Activated naive CD8-positive, alpha-beta T cell treated with anti-CD3 and anti-CD28 coated beads, Interleukin-2, amount 50 U/mL, for 16 hours (primary cell): ENCODE results near the gene CCNT2.
"Not testable (repeated sequence)": the region's sequence is repeated elsewhere in the genome, so short reads cannot be mapped to it uniquely, and the experiment has no call there.

Experiments used
- DNase-seq: peaks from one replicate; pipeline ENCODE4 v3.0.0-alpha.2; 2020; ENCODE audit warnings: low read depth, low spot score

Gene CCNT2

DNA sequence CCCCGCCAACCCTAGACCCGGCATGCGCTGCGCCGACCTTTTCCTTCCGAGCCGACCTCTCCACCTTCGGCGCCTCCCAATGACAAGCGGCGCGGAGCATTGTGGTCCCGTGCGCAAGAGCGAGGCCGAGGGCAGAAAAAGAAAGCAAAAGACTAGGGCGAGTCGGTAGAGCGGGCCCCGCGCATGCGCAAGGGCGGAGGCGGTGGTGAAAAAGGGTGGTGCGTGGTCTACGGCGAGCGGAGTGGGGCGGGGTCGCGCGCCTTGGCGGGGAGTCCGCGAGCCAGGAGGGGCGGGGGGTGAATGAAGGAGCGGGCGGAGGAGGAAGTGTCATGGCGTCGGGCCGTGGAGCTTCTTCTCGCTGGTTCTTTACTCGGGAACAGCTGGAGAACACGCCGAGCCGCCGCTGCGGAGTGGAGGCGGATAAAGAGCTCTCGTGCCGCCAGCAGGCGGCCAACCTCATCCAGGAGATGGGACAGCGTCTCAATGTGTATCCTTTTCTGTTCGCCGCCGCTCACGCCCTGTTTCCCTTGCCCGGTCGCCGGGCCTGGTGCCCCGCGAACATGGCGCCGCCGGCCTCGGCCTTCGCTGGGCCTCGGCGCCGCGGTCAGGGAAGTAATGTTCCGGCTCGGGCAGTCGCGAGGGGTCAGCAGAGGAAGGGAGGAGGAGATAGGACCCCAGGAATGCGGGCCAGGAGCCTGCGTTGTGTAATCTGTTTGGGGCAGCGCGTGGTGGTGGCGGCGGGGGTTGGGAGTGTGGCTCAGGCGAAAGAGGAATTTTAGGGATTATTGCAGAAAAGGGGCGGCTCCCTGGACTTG lies at the start of gene CCNT2:
Gene CCNT2, plus strand, starts transcription at position 297 of the 815 bp plus-strand sequence. Its CDS starts 33 bp downstream, at position 330.
- DNase-seq, result peak; percentile 99

DNA sequence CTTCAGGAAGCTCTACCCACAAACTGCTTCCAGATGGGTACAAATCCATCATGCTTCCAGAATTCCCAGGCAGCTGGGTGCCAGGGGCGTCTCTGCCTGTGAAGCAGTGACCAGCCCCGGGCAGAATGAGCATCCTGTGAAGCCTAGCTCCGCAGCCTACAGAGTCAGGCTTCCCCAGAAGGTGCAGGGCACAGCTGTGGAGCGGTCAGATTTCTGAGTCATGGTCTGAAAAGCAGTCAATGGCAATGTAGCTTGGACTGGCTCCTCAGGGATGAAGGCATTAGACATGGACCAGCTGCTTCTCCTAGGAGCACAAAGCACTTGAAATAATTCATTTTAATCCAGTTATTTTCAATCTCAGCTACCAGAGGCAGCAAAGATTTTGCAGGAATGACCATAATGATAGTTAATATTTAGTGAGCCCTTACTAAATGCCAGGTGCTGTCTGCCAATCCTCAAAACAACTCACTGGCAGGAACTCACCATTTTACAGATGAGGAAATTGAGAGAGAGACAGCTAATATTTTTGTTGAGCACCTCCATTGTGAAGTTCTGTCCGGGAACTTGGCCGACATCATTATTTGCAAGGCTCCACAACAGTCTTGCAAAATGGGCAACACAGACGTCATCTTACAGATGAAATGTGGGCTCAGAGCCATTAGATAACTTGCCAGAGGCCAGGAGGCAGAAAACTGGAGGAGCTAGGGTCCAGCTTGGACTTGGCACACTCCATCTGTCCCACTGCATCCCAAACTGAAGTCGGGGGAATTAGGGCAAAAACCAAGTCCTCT lies 48.5 kb upstream of the CCNT2 start:
- no peak for DNase-seq

DNA sequence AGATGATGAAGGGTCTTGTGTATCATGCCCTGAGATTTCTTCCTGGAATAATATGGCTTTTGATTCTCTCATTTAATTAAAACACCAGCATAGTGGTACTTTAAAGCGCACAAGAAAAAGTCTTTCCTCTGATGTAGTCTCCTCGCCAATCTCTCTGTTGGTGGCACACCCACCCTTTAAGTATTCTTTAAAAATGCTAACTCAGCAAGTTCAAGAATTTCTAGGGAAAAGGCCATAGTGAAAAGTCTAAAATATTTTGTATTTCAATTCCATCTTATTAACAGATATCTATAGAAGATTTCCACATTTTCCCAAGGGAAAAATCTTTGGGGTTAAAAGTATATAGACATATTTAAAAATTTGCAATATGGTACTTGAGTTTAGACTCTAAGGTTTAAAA lies 45.5 kb upstream of the CCNT2 start:
- DNase-seq, result no peak

DNA sequence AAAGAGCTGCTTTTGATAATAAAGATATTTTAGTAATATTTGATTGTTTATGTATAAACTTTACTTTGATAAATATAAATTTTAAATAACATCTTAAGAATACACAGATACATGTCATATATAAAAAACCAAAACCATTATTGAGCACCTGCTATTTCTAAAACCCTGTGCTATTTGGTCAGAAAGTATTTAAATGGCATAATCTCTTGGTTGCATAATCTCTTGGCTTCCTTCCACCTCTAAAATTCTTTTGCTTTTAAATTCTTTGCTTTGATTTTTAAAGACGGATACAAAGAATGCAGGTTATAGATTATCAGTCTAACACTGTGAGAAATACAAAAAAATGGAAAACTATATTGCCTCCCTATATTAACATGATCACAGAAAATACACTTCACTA lies 43.3 kb upstream of the CCNT2 start:
- DNase-seq, result no peak

DNA sequence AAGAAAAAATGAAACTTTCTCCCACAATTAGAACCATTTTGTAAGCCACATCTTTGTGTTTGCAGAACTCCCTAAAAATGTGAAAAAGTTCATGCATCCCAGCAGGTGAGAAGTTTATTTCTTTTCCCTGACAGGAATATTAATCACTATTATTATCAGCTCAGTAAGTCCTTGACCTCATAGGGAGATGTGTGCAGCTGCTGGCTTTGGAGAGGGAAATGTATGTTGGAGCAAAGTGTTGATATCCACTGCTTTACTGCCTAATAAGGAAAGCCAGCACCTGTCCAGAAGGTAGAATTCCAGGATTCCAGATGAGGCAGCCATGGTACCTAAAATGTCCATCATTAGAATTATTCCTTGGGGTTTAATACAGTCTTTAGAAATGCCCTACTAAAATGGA lies 35.8 kb upstream of the CCNT2 start:
- DNase-seq, result no peak

DNA sequence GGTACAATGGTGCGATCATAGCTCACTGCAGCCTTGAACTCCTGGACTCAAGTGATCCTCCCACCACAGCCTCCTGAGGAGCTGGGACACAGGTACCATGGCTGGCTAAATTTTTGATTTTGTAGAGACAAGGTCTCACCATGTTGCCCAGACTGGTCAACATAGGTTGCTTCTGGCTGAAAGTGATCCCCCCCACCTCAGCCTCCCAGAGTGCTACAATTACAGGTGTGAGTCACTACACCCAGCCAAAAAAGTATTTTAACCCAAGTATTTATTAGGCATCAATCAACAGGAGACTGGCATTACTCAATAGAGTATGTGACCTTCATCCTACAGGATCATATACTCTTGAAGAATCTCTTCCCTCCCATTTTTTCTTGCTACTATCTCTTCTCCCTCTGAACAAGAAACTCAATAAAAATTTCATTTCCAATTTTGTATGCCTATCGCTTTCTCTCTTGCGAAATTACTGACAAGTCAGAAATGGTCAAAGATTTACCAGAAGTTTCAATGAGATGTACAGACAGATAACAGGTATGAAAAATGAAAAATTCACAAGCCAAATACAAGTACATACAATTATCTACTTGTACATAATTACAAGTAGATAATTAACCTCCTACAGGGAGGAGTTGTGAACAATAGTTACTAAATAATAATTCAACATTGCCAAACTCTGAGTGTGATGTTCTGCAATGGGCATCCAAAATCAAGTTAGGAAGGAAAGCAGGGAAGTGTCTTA lies 34.9 kb upstream of the CCNT2 start:
- no peak for DNase-seq

DNA sequence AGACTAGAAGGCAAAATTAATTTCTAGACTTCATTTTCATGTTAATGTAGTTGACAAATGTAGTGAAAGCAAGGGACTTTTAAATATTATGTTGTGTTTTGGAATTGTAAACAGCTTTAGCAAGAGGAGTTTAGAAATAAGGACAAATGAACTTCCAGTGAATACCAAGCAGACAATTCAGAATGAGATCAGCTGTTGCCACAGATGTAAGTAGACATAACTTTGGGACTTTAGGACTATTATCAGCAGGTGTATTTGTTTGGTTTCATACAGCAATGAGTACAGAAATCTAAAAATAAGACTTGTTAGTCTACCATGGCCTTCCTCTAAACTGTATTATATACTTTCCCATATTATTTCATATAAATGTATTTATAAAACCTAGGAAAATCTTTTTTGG lies 34.2 kb upstream of the CCNT2 start:
- no peak for DNase-seq

DNA sequence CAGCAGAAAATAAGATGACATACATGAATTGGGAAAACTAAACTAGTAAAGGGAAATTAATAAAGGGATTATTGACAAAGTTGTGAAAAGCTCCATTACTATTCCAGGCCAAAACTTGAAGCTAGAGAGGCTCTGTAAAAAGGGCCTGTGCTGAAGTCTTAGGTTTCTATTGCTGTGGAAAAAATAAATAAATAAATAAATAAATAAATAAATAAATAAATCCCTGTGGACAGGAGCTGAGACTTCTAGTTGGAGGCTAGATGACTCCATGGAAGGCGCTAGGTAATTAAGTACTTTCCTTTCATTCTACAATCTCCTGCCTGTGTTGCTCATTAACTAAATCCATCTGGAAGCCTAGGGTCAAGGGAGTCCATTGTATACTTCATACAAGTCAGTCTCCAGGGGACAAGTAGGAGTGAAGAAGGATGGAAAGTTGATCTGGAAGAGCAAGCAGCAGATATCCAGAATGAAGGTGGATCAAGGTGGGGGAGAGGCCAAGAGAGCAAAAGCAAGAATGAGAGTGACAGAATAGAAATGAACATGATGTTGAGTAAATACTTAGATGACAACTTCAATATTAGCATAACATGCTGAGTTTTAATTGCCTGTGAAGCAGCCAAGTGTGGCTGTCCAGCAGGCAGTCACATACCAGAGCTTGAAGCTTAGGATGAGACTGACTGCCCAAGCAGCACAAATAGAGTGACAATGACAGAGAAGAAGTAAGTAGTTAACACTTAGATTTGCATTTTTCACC lies 26.2 kb upstream of the CCNT2 start:
- no peak for DNase-seq

DNA sequence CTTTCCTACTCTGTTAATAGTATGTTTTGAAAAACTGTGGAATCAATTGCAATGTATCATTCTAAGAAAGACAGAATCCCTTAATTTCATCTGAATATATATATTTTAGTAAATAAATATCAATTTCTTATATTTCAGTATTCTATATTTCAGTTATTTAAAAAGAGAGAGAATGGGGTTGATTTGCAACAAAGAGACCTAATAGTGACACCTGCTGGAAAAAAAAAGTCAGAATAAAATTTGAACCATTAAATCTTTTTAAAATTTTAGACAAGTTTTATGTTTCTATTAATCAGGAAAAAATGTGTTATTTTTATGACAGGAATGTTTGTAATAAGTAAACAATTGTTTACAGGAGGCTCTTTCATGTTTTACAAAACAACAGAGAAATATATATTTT lies 20.7 kb upstream of the CCNT2 start:
- no peak for DNase-seq

DNA sequence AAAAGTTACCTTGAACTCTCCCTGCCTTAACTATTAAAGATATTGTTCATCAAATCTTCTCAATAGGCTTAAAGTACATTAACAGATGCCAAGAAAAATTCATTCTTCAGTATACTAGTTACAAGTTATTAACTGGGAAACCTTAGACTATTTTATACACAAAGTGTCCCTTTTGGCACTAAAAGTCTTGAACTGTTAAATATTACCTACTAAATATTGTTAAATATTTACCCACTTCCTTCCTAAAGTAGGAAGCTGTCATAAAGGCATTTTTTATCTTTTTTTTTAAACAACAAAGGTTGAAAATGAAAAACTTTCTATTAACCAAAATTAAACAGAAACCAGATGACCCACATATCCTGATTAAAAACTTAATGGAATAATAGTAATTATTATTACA lies 19.4 kb upstream of the CCNT2 start:
- DNase-seq, result no peak

DNA sequence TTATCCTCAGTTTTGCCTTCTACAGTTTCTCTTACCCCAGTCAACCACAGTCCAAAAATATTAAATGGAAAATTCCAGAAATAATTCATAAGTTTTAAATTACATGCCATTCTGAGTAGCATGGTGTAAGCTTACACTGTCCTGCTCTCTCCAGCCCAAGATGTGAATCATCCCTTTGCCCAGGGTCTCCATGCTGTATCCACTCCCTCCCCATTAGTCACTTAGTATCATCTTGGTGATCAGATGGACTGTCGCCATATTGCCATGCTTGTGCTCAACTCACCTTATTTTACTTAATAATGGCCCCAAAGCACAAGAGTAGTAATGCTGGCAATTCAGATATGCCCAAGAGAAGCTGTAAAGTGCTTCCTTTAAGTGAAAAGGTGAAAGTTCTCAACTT lies 18.5 kb upstream of the CCNT2 start:
- DNase-seq, result no peak

DNA sequence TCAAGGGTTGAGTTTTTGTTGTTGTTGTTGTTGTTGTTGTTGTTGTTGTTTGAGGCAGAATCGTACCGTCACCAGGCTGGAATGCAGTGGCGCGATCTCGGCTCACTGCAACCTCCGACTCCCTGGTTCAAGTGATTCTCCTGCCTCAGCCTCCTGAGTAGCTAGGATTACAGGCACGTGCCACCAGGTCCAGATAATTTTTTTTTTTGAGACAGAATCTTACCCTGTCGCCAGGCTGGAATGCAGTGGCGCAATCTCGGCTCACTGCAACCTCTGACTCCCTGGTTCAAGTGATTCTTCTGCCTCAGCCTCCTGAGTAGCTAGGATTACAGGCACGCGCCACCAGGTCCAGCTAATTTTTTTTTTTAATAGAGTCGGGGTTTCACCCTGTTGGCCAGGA lies 14.9 kb upstream of the CCNT2 start:
- not testable (repeated sequence) for DNase-seq

DNA sequence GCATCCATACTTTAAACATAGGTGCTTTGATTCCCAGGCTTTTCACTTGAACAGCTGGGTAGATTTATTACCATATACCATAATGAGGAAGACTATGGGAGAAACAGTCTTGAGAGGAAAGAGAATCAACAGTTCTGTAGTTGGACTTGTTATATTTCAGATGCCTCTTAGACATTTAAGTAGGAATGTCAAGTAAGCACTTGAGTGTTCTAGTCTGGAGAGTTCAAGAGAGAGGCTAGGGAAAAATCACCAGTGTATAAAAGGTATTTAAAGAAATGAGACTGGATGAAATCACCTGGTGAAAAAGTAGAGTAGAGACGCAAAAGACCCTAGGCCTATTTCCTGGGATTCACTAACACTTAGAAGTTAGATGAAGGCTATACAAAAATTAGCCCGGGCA lies 13.5 kb upstream of the CCNT2 start:
- no peak for DNase-seq

DNA sequence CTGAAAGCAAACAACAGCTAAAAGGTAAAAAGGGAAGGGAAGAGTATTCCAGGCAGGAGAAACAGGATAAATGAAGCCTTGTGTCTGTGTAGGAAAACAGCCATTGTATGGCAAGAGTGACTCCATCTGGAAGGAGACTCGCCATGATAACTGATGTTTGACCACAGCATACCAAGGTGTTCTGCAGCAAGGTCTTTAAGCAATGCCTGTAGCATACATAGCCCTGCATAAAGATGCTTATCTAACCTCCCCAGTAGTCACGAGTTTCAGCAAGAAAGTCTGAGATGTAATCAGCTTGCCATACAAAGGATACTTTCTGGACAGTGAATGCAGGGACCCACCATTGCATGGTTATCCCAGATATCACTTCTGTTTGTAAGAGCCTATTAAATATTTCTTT lies 11.9 kb upstream of the CCNT2 start:
- DNase-seq, result no peak

DNA sequence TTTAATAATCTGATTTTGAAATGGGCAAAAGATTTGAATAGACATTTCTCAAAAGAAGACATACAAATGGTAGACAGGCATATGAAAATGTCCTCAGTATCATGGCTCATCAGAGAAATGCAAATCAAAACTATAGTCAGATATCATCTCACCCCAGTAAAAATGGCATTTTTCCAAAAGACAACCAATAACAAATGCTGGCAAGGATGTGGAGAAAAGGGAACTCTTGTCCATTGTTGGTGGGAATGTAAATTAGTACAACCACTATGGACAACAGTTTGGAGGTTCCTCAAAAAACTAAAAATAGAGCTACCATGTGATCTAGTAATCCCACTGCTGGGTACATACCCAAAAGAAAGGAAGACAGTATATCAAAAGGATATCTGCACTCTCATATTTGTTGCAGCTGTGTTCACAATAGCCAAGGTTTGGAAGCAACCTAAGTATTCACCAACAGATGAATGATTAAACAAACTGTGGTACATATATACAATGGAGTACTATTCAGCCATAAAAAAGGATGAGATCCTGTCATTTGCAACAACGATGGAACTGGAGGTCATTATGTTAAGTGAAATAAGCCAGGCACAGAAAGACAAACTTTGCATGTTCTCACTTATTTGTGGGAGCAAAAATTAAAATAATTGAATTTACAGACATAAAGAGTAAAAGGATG lies 11.0 kb upstream of the CCNT2 start:
- DNase-seq, result not testable (repeated sequence)

DNA sequence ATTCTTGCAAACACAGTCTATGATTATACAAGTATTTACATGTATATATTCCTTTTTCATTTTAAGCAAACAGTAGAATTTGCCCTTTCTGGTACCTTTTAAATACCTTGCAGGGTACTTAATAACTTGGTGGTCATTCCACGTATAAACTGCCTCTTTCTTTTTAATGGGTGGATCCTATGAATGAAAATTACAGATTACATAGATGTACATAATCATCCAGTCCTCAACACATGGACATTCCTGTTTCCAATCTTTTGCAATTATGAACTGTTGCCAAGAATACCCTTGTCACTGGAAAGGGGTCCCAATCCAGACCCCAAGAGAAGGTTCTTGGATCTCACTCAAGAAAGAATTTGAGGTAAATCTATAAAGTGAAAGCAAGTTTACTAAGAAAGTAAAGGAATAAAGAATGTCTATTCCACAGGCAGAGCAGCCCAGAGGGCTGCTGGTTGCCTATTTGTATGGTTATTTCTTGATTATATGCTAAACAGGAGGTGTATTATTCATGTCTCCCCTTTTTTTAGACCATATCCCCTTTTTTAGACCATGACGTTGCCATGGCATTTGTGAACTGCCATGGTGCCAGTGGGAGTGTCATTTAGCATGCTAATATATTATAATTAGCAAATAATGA lies 7.7 kb upstream of the CCNT2 start:
- no peak for DNase-seq

DNA sequence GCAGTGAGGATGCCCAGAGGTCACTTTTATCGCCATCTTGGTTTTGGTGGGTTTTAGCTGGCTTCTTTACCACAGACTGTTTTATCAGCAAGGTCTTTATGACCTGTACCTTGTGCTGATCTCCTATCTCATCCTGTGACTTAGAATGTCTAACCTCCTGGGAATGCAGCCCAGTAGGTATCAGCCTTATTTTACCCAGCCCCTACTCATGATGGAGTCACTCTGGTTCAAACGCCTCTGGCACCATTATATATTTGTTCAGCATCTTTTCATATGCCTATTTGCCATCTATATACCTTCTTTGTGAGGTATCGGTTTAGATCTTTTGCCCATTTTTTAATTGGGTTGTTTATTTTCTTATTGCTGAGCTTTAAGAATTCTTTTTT lies 7.2 kb upstream of the CCNT2 start:
- no peak for DNase-seq

DNA sequence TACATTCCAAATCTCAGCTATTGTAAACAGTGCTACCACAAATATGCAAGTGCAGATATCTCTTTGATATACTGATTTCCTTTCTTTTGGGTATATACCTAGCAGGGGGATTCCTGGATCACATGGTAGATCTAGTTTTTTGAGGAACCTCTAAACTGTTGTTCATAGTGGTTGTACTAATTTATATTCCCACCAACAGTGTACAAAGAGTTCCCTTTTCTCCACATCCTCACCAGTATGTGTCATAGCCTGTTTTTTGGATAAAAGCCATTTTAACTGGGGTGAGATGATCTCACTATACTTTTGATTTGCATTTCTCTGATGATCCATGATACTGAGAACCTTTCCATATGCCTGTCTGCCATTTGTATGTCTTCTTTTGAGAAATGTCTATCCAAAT lies 6.3 kb upstream of the CCNT2 start:
- DNase-seq, result no peak

DNA sequence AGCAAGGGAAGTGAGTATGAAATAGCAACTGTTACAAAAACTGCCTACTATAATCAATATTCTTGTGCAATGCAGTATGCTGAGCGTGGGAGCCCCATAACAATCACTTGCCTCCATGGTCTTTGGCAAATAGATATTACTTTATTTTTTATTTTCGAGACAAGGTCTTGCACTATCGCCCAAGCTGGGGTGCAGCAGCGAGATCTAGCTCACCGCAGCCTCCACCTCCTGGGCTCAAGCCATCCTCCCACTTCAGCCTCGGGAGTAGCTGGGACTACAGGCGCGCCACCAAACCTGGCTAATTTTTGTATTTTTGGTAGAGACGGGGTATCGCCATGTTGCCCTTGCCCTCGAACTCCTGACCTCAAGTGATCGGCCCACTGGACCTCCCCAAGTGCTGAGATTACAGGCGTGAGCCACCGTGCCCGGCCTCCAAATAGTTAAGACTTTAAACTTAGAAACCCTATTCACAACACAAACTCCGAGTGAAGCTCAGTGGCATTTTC lies 1.2 kb upstream of the CCNT2 start:
- DNase-seq, result no peak

DNA sequence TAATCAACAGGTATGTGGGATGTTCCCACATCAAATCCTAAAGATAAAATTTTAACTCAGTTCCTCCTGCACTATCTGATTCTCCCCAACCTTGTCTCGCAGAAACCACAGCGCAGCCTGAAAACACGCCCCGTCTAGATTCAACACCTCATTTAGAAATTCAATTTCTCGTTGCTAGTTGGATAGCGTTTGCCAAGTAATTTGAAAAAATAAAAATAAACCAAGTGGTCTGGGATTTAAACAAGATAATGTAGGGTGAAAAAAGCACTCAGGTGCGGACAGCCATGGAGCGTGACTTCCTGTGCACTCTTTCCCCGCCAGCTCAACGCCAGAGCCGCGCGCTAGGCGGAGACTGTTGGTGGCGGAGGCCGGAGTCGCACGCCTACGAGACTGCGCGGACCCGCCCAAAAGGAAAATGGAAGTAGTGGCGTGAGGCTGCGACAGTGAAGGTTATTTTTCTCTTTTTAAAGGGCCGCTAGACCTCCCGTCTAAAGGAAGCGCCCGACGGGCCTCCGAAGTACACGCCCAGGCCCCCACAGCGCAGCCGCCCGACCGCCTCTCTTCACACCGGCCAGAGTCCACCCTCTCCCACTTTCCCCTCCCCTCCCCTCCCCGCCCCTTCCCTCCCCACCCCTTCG lies 615 bp upstream of the CCNT2 start:
- DNase-seq, result peak; percentile 76
